ENCODE data around the gene TRAIP. TPM values are rescaled to one million over a fixed set of nuclear protein-coding genes. Genes with fewer than 3 reads are reported as not detected.

The TRAIP gene
- total RNA-seq, 1 experiment from 2014 or later: 18.5 TPM

DNA sequence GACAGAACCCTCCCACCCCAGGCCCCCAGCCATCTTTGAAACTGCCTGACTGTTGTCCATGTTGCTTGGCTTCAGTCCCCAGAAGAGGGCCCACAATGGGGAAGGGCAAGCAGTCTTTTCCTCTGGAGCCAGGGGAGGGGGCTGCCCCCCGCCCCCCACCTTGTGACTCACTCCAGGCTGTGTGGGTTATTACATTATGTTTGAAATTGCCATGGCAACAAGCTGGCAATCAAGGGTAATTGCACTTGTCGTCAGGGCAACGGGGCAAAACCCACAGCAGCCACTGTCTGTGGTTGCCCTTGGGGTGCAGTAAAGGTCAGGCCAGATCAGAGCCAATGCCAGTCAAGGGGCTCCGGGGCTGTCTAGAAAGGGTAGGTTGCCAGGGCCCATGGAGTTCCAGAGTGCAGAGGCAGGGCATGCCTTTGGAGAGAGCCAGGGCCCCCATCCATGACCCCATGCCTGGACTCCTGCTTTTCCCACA lies 16.5 kb upstream of the TRAIP start:
- ATAC-seq: no peak
- CTCF ChIA-PET: no interaction called here

GRCh38 chr3:49871531-49872153 lies 15.3 kb upstream of the TRAIP start:
- Histone ChIP-seq H3K4me3 (ENCODE audit: low read depth in 2 of 2, low read length in 2 of 2) (no peak overlapping the region), H3K9me3 (ENCODE audit: control insufficient read depth, insufficient read depth, low read depth, low read length) (no peaks in the 10 kb centered on the region), H3K27me3 (ENCODE audit: control insufficient read depth, insufficient read depth, low read length) (no peaks in the 10 kb centered on the region), H3K36me3 (ENCODE audit: control insufficient read depth, insufficient read depth, low read length) (no peaks in the 10 kb centered on the region), H3K27ac (ENCODE audit: low read length) (no peak overlapping the region), H3K4me1 (ENCODE audit: control insufficient read depth, insufficient read depth, low read length) (no peaks in the 10 kb centered on the region)
- TF ChIP-seq CTCF (IDR thresholded peaks at IDR 0.05): no peak
- no peak for TF ChIP-seq TCF7L2 (IDR thresholded peaks at IDR 0.05; ENCODE audit: low read depth, low read length)
- TF ChIP-seq, protein P1, sequence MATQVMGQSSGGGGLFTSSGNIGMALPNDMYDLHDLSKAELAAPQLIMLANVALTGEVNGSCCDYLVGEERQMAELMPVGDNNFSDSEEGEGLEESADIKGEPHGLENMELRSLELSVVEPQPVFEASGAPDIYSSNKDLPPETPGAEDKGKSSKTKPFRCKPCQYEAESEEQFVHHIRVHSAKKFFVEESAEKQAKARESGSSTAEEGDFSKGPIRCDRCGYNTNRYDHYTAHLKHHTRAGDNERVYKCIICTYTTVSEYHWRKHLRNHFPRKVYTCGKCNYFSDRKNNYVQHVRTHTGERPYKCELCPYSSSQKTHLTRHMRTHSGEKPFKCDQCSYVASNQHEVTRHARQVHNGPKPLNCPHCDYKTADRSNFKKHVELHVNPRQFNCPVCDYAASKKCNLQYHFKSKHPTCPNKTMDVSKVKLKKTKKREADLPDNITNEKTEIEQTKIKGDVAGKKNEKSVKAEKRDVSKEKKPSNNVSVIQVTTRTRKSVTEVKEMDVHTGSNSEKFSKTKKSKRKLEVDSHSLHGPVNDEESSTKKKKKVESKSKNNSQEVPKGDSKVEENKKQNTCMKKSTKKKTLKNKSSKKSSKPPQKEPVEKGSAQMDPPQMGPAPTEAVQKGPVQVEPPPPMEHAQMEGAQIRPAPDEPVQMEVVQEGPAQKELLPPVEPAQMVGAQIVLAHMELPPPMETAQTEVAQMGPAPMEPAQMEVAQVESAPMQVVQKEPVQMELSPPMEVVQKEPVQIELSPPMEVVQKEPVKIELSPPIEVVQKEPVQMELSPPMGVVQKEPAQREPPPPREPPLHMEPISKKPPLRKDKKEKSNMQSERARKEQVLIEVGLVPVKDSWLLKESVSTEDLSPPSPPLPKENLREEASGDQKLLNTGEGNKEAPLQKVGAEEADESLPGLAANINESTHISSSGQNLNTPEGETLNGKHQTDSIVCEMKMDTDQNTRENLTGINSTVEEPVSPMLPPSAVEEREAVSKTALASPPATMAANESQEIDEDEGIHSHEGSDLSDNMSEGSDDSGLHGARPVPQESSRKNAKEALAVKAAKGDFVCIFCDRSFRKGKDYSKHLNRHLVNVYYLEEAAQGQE (IDR thresholded peaks at IDR 0.05; ENCODE audit: insufficient read depth in 1 of 2, low read depth in 2 of 2, low read length in 1 of 2): no peak
- no peak for TF ChIP-seq SIN3A (IDR thresholded peaks at IDR 0.05; ENCODE audit: borderline replicate concordance, insufficient read depth, low read depth, low read length)
- TF ChIP-seq POLR2AphosphoS5 (IDR thresholded peaks at IDR 0.05; ENCODE audit: low read depth, low read length): no peak
- no peak for DNase-seq (ENCODE audit: low read depth, low spot score)
- in situ Hi-C loops (cut with HindIII; ENCODE audit: low pct_unique_long_range_greater_than_20kb, low sequenced_read_pairs) (no loop called here), intact Hi-C loops (cut with micrococcal nuclease; ENCODE audit: unreplicated experiment) (no loop called here)
- ATAC-seq: no peak
- CTCF ChIA-PET: no interaction called here
- POLR2A ChIA-PET: no interaction called here
- no TSS peak for BruUV-seq (replicated peaks)

More for the DNA sequence above, 16.5 kb upstream of the TRAIP start:
- intact Hi-C loops (cut with micrococcal nuclease; ENCODE audit: unreplicated experiment): no loop called here
- TF ChIP-seq, protein P1 (IDR thresholded peaks at IDR 0.05; ENCODE audit: insufficient read depth in 1 of 2, low read depth in 2 of 2, low read length in 1 of 2): no peak
- no peak for TF ChIP-seq TCF7L2 (IDR thresholded peaks at IDR 0.05; ENCODE audit: low read depth, low read length)
- TF ChIP-seq SIN3A (IDR thresholded peaks at IDR 0.05; ENCODE audit: borderline replicate concordance, insufficient read depth, low read depth, low read length): no peak
- TF ChIP-seq CTCF (IDR thresholded peaks at IDR 0.05): no peak
- no peak for TF ChIP-seq POLR2AphosphoS5 (IDR thresholded peaks at IDR 0.05; ENCODE audit: low read depth, low read length)
- Histone ChIP-seq H3K9me3 (ENCODE audit: control insufficient read depth, insufficient read depth, low read depth, low read length) (no peaks in the 10 kb centered on the region), H3K27me3 (ENCODE audit: control insufficient read depth, insufficient read depth, low read length) (no peaks in the 10 kb centered on the region), H3K27ac (ENCODE audit: low read length) (no peak overlapping the region), H3K4me1 (ENCODE audit: control insufficient read depth, insufficient read depth, low read length) (no peaks in the 10 kb centered on the region), H3K4me3 (ENCODE audit: low read depth in 2 of 2, low read length in 2 of 2) (no peak overlapping the region), H3K36me3 (ENCODE audit: control insufficient read depth, insufficient read depth, low read length) (no peaks in the 10 kb centered on the region)
- in situ Hi-C loops (cut with HindIII; ENCODE audit: low pct_unique_long_range_greater_than_20kb, low sequenced_read_pairs): no loop called here
- DNase-seq (ENCODE audit: low read depth, low spot score): no peak
- BruUV-seq (replicated peaks): no TSS peak
- POLR2A ChIA-PET: no interaction called here

All from Panc1 (cell line).